Activated CD4-positive, alpha-beta T cell treated with anti-CD3 and anti-CD28 coated beads for 36 hours (primary cell): Measurements from ENCODE around the gene COPB1. TPM values are rescaled to one million over a fixed set of nuclear protein-coding genes. Genes with fewer than 3 reads are reported as not detected.

Source experiments
- ATAC-seq: fragments of 200-7000 bp; cut with Tn5 transposase; one replicate; pipeline ENCODE4 v1.10.0; 2021; ENCODE audit warnings: mild to moderate bottlenecking, moderate library complexity
- CTCF ChIA-PET: fragments of 350-600 bp; sonication (Branson Sonifier 250); formaldehyde crosslinking; loops from one replicate; lab custom pipeline; 2021; ENCODE audit warnings: antibody characterized with exemption; lab: Charles Lee
- POLR2A ChIA-PET: fragments of 350-600 bp; sonication (Branson Sonifier 250); formaldehyde crosslinking; loops from one replicate; lab custom pipeline; 2021; ENCODE audit warnings: antibody characterized with exemption, inconsistent platforms; lab: Charles Lee
- DNase-seq: peaks from one replicate; pipeline ENCODE4 v3.0.0-alpha.2; 2020
- H3K27ac Mint-ChIP-seq: one replicate; pipeline ENCODE4 v1.8.0; 2021; ENCODE audit warnings: mixed read lengths
- H3K27me3 Mint-ChIP-seq: one replicate; pipeline ENCODE4 v1.8.0; 2021; ENCODE audit warnings: mixed read lengths
- H3K36me3 Mint-ChIP-seq: one replicate; pipeline ENCODE4 v1.8.0; 2021; ENCODE audit warnings: low read depth, mixed read lengths
- H3K4me1 Mint-ChIP-seq: one replicate; pipeline ENCODE4 v1.8.0; 2021; ENCODE audit warnings: mixed read lengths
- H3K4me3 Mint-ChIP-seq: one replicate; pipeline ENCODE4 v1.8.0; 2021; ENCODE audit warnings: mild to moderate bottlenecking, moderate library complexity, mixed read lengths
- H3K9me3 Mint-ChIP-seq: one replicate; pipeline ENCODE4 v1.8.0; 2021; ENCODE audit warnings: low read depth, mixed read lengths
- intact Hi-C, 2 experiments: fragments of 100-400 bp; cut with DNase I in 1 of 2; cut with micrococcal nuclease in 1 of 2; formaldehyde crosslinking; loops; one replicate each; pipeline versions ENCODE4 v1.14.2 to v1.15.1; 2022 to 2024; cut with DNase I, micrococcal nuclease
- total RNA-seq, 2 experiments: library from RNA; stranded (reverse); gene quantifications; one replicate each; pipeline ENCODE4 v1.2.3, GENCODE V29; 2021

COPB1 gene
- total RNA-seq, 2 experiments from 2014 or later, result 102 to 106 TPM

DNA sequence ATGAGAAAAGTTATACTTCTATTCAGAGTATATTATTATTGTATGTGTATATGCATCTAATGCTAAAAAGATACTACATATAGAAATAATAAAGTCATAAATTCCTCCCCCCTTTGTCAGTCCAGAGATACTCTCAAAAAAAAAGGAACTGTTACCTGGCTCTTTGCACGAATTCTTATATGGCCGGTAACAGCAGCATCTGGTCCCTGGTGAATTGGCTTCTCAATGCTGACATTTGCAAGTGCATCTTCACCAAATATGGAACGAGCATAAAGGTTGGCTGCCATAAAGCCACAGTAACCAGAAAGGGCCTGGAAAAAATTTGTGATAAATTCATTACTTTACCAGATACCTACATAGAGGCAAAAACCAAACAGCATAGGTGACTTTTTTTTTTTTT lies 41.2 kb downstream of the COPB1 start:
- H3K4me3 Mint-ChIP-seq, result no peak overlapping the region
- H3K27ac Mint-ChIP-seq, result no peak overlapping the region
- ChIA-PET POLR2A (no interaction called here), CTCF (interaction anchor here (6.8 kb wide), 1 partner anchor 155 kb away, joined by 95 read pairs; no protein-coding TSS in a partner anchor)
- peaks cover 26% of the 10 kb centered on the region for H3K36me3 Mint-ChIP-seq
- intact Hi-C loops, result loop anchor here in 1 of 2 experiments (10.0 kb wide), 1 partner anchor 504 kb away; no protein-coding TSS in a partner anchor
- H3K4me1 Mint-ChIP-seq, result no peaks in the 10 kb centered on the region
- no peaks in the 10 kb centered on the region for H3K27me3 Mint-ChIP-seq
- no peak for DNase-seq
- ATAC-seq, result no peak
- H3K9me3 Mint-ChIP-seq, result no peaks in the 10 kb centered on the region

DNA sequence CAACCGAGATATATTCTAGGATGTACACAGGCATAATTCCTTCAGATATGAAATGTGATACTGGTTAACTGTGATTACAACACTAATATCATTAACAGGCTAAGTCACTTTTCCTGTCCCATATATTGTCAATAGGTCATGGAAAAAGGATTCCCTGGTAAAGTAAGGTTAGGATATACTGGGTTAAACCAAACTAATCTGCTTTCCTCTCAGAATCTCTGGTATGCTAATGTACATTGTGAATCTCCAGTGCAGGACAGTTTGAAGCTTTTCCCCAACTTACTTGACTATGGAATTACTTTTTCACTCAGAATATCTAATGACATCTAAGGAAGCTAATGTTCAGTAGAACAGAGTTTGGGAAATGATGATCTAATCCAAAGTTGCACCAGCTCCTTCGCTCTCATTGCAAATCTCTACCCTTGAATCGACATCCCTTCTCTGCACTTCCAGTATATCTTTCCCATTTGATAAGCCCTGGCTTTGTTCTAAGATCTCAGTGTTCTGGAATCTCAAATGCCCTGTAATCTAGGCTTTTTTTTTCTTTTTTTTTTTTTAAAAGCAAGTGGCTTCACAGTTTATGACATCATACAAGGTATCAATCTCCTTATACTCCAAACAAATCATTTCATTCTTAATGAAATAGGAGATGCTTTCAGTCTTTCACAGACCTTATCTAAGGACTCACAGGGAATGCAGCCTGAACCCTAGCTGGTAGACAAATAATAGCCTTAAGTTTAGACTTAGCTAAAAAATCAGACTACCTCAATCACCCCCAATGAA lies 43.8 kb downstream of the COPB1 start:
- no peak overlapping the region for H3K4me3 Mint-ChIP-seq
- peaks cover 30% of the 10 kb centered on the region for H3K36me3 Mint-ChIP-seq
- H3K27ac Mint-ChIP-seq, result no peak overlapping the region
- no peaks in the 10 kb centered on the region for H3K27me3 Mint-ChIP-seq
- H3K4me1 Mint-ChIP-seq, result no peaks in the 10 kb centered on the region
- ATAC-seq, result no peak
- H3K9me3 Mint-ChIP-seq, result no peaks in the 10 kb centered on the region
- ChIA-PET CTCF (interaction anchor here (0.5 to 6.8 kb wide), 31 partner anchors 9 to 581 kb away, joined by 3 to 95 read pairs (median 4); no protein-coding TSS in a partner anchor), POLR2A (interaction anchor here (0.5 to 0.8 kb wide), 2 partner anchors 9 to 10 kb away, joined by 3 read pairs; no protein-coding TSS in a partner anchor)
- DNase-seq, result no peak
- intact Hi-C loops, result loop anchor here (1.0 to 10.0 kb wide), 3 partner anchors 156 to 683 kb away; no protein-coding TSS in a partner anchor

DNA sequence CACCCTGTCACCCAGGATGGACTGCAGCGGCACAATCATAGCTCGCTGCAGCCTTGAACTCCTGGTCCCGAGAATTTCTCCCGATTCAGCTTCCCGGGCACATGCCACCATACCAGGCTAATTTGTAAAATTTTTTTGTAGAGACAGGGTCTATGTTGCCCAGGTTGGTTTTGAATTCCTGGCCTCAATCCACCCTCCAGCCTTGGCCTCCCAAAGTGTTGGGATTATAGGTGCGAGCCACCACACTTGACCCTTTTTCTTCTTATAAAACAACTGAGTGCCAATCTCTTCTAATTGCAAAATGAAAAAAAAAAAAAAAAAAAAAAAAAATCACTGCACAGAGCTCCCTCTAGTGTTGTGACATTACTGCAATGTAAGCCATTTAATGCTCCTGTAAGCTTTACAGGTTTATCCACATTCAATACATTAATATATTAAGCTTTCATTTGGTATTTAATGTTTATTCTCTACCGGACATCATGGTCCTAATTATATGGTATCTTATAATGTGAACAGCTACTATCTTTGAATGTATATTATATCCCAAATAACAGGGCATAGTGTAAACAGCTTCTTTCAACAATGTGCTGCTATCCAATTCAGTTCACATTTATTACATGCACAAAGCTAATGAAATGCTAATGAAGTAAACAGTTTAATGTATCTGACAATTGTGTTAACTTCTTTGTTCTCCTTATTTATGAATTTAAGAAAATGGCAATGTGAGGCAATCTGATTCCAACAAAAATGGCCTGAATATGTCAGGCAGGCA lies 44.6 kb downstream of the COPB1 start:
- no peaks in the 10 kb centered on the region for H3K9me3 Mint-ChIP-seq
- intact Hi-C loops, result loop anchor here (1.0 to 10.0 kb wide), 4 partner anchors 98 to 682 kb away; partner anchors contain the start of gene RRAS2 (in 1 of the 2)
- H3K27ac Mint-ChIP-seq, result no peak overlapping the region
- H3K4me3 Mint-ChIP-seq, result no peak overlapping the region
- DNase-seq, result no peak
- ChIA-PET POLR2A (interaction anchor here (0.5 kb wide), 1 partner anchor 9 kb away, joined by 3 read pairs; no protein-coding TSS in a partner anchor), CTCF (interaction anchor here (0.5 to 6.8 kb wide), 30 partner anchors 9 to 581 kb away, joined by 3 to 95 read pairs (median 4); no protein-coding TSS in a partner anchor)
- ATAC-seq, result peak; percentile 39
- H3K36me3 Mint-ChIP-seq, result peaks cover 27% of the 10 kb centered on the region
- no peaks in the 10 kb centered on the region for H3K4me1 Mint-ChIP-seq
- no peaks in the 10 kb centered on the region for H3K27me3 Mint-ChIP-seq

DNA sequence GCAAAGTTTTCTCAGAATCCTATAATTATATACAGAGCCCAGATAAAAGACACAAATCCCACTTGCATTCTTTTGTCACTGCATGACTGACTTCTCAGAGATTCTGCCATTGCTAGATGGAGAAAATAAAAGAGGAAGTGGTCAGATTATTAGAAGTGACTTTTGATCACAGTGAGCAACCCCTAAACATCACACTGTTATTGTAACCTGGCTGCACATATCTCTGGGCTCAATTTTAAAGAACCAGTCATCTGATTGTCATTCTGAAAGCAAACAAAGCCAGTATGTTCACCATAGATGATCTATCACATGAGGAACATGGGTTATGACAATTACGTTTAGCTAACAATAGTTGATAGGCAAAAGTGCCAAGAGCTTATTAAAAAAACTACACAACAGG lies 47.8 kb downstream of the COPB1 start:
- intact Hi-C loops, result loop anchor here (5.0 to 10.0 kb wide), 2 partner anchors 95 to 497 kb away; partner anchors contain the start of gene RRAS2 (in 1 of the 2)
- POLR2A ChIA-PET, result no interaction called here
- no peaks in the 10 kb centered on the region for H3K27me3 Mint-ChIP-seq

DNA sequence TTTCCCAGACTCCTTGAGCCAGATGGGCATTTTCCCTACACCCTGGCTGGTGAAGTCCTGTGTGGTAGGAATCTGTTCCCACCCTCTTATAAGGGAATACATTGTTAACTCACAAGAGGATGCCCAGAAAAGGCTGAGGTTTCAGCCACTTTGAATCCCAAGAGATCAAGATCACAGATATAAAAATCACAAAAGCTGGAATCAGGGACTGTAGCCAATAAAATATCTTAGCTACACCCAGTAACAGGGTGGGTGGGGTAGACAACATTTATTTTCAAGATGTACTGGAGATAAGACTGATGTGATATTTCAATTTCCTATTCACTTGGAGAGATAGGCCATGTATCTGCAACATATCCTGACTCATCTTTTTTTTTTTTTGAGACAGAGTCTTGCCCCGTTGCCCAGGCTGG lies 50.3 kb downstream of the COPB1 start:
- intact Hi-C loops, result no loop called here

More for the DNA sequence above, 47.8 kb downstream of the COPB1 start:
- ATAC-seq (no peak), DNase-seq (no peak)
- Mint-ChIP-seq H3K4me1 (peaks cover 10% of the 10 kb centered on the region), H3K4me3 (no peak overlapping the region), H3K36me3 (peaks cover 11% of the 10 kb centered on the region), H3K9me3 (no peaks in the 10 kb centered on the region), H3K27ac (no peak overlapping the region)
- CTCF ChIA-PET, result interaction anchor here (1.0 to 6.8 kb wide), 3 partner anchors 8 to 149 kb away, joined by 3 to 95 read pairs (median 5); no protein-coding TSS in a partner anchor

DNA sequence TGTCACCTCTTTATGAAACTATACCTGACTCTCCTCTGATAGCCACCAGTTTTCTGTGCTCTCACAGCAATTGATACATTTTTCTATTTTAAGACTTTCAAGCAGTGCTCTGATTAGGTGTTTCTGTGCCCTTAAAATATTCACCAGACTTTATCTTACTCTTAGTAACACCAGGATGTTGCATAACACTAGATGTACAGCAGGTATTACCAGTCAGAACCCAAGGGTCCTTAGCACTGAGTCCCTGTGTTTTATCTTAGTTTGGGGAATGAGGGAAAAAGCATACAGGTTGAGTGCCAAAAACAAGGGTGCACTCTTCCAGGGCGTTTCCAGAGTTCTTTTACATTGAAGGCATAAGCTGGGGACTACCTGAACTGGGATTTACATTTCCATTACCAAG lies 51.4 kb downstream of the COPB1 start:
- no peak for ATAC-seq
- Mint-ChIP-seq H3K36me3 (peaks cover 11% of the 10 kb centered on the region), H3K4me3 (no peak overlapping the region), H3K4me1 (peaks cover 30% of the 10 kb centered on the region), H3K27ac (peak overlapping the region; percentile 9), H3K9me3 (no peaks in the 10 kb centered on the region), H3K27me3 (no peaks in the 10 kb centered on the region)
- no peak for DNase-seq
- POLR2A ChIA-PET, result no interaction called here
- intact Hi-C loops, result no loop called here
- CTCF ChIA-PET, result interaction anchor here (1.0 to 4.2 kb wide), 3 partner anchors 7 to 35 kb away, joined by 3 to 14 read pairs (median 3); no protein-coding TSS in a partner anchor

More for the DNA sequence above, 50.3 kb downstream of the COPB1 start:
- no peak overlapping the region for H3K4me3 Mint-ChIP-seq
- H3K36me3 Mint-ChIP-seq, result peaks cover 11% of the 10 kb centered on the region
- H3K27me3 Mint-ChIP-seq, result no peaks in the 10 kb centered on the region
- H3K9me3 Mint-ChIP-seq, result no peaks in the 10 kb centered on the region
- H3K27ac Mint-ChIP-seq, result no peak overlapping the region
- POLR2A ChIA-PET, result interaction anchor here (0.6 to 0.7 kb wide), 2 partner anchors 145 to 494 kb away, joined by 3 to 4 read pairs; no protein-coding TSS in a partner anchor
- CTCF ChIA-PET, result interaction anchor here (0.6 to 1.3 kb wide), 5 partner anchors 10 to 746 kb away, joined by 3 to 4 read pairs (median 3); no protein-coding TSS in a partner anchor
- H3K4me1 Mint-ChIP-seq, result peaks cover 30% of the 10 kb centered on the region
- DNase-seq (no peak), ATAC-seq (no peak)

DNA sequence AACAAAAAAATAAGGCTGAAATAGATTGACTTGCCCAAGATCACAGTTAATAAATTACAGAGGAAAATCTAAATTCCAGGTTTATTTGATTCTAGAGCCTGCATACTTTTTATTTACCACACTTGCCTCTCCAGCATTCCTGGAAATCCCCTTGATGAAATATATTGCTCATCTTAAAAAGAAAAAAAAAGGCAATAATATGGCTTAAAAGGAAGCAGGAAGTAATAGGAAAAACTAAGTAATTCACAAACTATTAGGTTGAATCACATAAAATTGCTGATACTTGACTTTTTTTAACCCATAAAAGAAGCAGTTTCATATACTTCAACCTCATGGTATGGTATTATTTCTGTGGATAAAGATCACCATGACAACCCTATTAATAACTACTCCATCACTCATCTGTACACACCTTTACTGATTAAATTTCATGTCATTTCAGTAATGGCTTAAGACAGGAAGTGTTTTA lies 52.9 kb downstream of the COPB1 start:
- ChIA-PET CTCF (interaction anchor here (0.6 to 4.2 kb wide), 4 partner anchors 8 to 165 kb away, joined by 3 to 14 read pairs (median 4); no protein-coding TSS in a partner anchor), POLR2A (interaction anchor here (0.6 kb wide), 2 partner anchors 9 to 805 kb away, joined by 3 to 8 read pairs; no protein-coding TSS in a partner anchor)
- Mint-ChIP-seq H3K9me3 (no peaks in the 10 kb centered on the region), H3K27me3 (no peaks in the 10 kb centered on the region), H3K36me3 (peaks cover 2% of the 10 kb centered on the region), H3K4me3 (peak overlapping the region; percentile 1), H3K27ac (no peak overlapping the region), H3K4me1 (peaks cover 30% of the 10 kb centered on the region)
- intact Hi-C loops, result no loop called here
- DNase-seq, result no peak
- peak; percentile 40 for ATAC-seq

DNA sequence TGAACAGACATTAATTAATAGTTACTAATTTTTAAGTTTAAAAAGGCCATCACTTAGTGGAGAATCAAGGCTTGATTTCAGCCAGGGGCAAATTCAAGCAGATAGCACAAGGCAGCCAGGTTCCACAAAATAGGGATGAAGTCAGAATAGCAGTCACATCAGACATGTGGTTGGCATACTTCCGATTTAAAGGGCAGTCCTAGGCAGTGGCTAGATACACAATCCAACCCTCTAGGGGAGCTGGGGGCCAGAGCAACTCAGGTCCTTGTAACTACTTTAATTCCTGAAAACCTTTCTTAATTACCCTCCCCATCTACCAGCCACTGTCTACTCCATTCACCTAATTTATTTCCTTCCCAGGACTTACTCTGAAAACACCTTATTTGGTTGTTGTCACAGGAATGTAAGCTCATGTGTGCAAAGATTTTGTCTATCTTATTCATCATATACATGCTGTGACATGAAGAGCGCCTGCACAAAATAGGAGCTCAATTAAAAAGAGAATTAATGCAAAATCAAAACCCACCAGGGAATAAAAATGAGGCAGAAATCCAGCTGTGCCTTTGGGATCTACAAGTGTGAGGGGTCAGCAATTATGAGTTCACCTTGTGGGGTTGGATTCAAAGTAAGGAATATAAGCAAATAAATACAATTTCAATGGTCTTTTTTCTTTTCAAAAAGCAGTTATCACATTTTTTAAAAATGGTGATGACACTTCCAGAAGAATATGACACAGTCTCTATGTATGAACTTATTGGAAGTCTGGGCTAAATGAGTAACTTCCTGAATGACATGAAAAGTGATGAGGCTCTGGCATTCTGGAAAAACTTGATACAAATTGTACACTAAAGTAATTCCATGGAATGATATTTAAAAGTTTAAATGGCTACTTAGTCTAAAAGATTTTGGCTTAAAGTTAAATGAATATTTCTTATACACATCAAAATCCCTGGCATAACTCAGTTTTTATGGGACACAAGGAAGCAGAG lies 53.8 kb downstream of the COPB1 start:
- peak; percentile 34 for ATAC-seq
- peaks cover under 1% of the 10 kb centered on the region for H3K36me3 Mint-ChIP-seq
- ChIA-PET POLR2A (interaction anchor here (0.6 kb wide), 1 partner anchor 10 kb away, joined by 3 read pairs; no protein-coding TSS in a partner anchor), CTCF (interaction anchor here (0.7 to 4.2 kb wide), 3 partner anchors 9 to 462 kb away, joined by 3 to 14 read pairs (median 3); no protein-coding TSS in a partner anchor)
- no peaks in the 10 kb centered on the region for H3K27me3 Mint-ChIP-seq
- H3K4me1 Mint-ChIP-seq, result peaks cover 30% of the 10 kb centered on the region
- intact Hi-C loops, result no loop called here
- peak overlapping the region; percentile 10 for H3K27ac Mint-ChIP-seq
- peak overlapping the region; percentile 1 for H3K4me3 Mint-ChIP-seq
- no peaks in the 10 kb centered on the region for H3K9me3 Mint-ChIP-seq
- no peak for DNase-seq

DNA sequence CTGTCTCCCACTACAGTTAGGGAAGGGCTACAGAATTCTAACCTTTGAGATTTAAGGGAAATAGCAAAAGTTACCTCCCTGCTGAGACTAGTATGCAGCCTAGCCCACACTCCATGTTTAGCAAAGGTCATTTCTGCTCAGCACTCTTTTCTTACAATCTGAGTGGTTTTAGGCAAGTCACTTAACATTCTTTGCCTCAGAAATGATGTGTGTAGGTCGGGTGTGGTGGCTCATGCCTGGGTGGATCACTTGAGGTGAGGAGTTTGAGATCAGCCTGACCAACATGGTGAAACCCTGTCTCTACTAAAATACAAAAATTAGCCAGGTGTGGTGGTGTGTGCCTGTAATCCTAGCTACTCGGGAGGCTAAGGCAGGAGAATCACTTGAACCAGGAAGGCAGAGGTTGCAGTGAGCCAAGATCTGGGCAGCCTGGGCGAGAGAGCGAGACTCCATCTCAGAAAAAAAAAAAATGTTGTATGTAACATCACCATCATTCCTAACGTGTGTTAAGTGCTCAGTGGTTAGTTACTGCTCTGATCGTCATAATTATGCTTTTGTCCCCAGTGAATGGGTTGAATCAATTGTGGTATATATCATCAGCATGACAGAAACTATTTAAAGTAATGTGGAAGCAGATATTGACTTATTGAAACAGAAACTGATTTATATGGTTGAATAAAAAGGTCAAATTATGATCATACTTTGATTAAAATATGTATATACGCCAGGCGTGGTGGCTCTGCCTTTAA lies 55.0 kb downstream of the COPB1 start:
- Mint-ChIP-seq H3K36me3 (no peaks in the 10 kb centered on the region), H3K27ac (no peak overlapping the region), H3K9me3 (no peaks in the 10 kb centered on the region), H3K4me1 (peaks cover 30% of the 10 kb centered on the region), H3K27me3 (no peaks in the 10 kb centered on the region), H3K4me3 (no peak overlapping the region)
- ChIA-PET CTCF (interaction anchor here (4.2 kb wide), 1 partner anchor 11 kb away, joined by 14 read pairs; no protein-coding TSS in a partner anchor), POLR2A (no interaction called here)
- intact Hi-C loops, result no loop called here
- DNase-seq (no peak), ATAC-seq (peak; percentile 30)
